Breast epithelium (tissue), 4 donors: ENCODE measurements around the gene CLEC18C. TPM values are rescaled to one million over a fixed set of nuclear protein-coding genes. Genes with fewer than 3 reads are reported as not detected.
"Not testable (repeated sequence)": the region's sequence is repeated elsewhere in the genome, so short reads cannot be mapped to it uniquely, and the experiment has no call there.

Experiments
- DNase-seq, 2 donors: peaks; one replicate each; pipeline ENCODE4 v3.0.0-alpha.2; 2019; ENCODE audit warnings: low spot score in 2 of 2
- H3K27ac ChIP-seq, 2 donors: fragments of 200-600 bp; sonication (generic) in 1 of 2; one replicate each; pipeline ENCODE4 v1.5.1; 2016 to 2019; ENCODE audit warnings: mild to moderate bottlenecking in 1 of 2
- H3K27me3 ChIP-seq, 2 donors: fragments of 200-600 bp; sonication (generic) in 1 of 2; one replicate each; pipeline versions ENCODE4 v1.5.1 to v1.6.0; 2017 to 2019; ENCODE audit warnings: control low read depth in 1 of 2, mild to moderate bottlenecking in 1 of 2
- H3K36me3 ChIP-seq: fragments of 200-600 bp; one replicate; pipeline ENCODE4 v1.5.1; 2019
- H3K4me1 ChIP-seq, 2 donors: fragments of 200-600 bp; sonication (generic); one replicate each; pipeline ENCODE4 v1.5.1; 2016 to 2019; ENCODE audit warnings: control low read depth in 1 of 2
- H3K4me3 ChIP-seq, 3 donors: fragments of 200-600 bp; sonication (generic); 1 replicate in 2 of 3; 2 replicates in 1 of 3; pipeline ENCODE4 v1.5.1; 2016 to 2019; ENCODE audit warnings: mild to moderate bottlenecking in 3 of 3, moderate library complexity in 2 of 3
- H3K9me3 ChIP-seq, 2 donors: fragments of 200-600 bp; sonication (generic) in 1 of 2; one replicate each; pipeline ENCODE4 v1.5.1; 2016 to 2019; ENCODE audit warnings: control low read depth in 1 of 2
- intact Hi-C: fragments of 100-400 bp; cut with DNase I; formaldehyde crosslinking; loops from one replicate; pipeline ENCODE4 v1.15.1; 2023; ENCODE audit warnings: low total_unique reads
- total RNA-seq, 3 donors: library from RNA; depleted of rRNA; stranded (reverse); fragments of >200 nt; gene quantifications; one replicate each; pipeline ENCODE4 v1.1.0, GENCODE V29; 2016

The CLEC18C gene
- total RNA-seq, 3 donors from 2014 or later, result 0.15 to 0.66 TPM; not detected in 1

GRCh38 chr16:70223971-70224513 is 50.5 kb downstream of the CLEC18C start:
- H3K4me3 ChIP-seq, H3K9me3 ChIP-seq, intact Hi-C loops, H3K27ac ChIP-seq, H3K36me3 ChIP-seq, H3K4me1 ChIP-seq, H3K27me3 ChIP-seq, DNase-seq: not testable (repeated sequence)

DNA sequence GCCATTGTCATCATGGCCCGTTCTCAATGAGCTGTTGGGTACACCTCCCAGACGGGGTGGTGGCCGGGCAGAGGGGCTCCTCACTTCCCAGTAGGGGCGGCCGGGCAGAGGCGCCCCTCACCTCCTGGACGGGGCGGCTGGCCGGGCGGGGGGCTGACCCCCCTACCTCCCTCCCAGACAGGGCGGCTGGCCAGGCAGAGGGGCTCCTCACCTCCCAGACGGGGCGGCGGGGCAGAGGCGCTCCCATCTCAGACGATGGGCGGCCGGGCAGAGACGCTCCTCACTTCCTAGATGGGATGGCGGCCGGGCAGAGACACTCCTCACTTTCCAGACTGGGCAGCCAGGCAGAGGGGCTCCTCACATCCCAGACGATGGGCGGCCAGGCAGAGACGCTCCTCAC is 51.1 kb downstream of the CLEC18C start:
- DNase-seq, H3K9me3 ChIP-seq, H3K4me3 ChIP-seq, H3K4me1 ChIP-seq, H3K27me3 ChIP-seq, H3K36me3 ChIP-seq, H3K27ac ChIP-seq, intact Hi-C loops: not testable (repeated sequence)

GRCh38 chr16:70225430-70225829 is 51.8 kb downstream of the CLEC18C start:
- DNase-seq, intact Hi-C loops, H3K27me3 ChIP-seq, H3K9me3 ChIP-seq, H3K36me3 ChIP-seq, H3K27ac ChIP-seq, H3K4me3 ChIP-seq, H3K4me1 ChIP-seq: not testable (repeated sequence)

GRCh38 chr16:70226024-70226423 is 52.4 kb downstream of the CLEC18C start:
- H3K9me3 ChIP-seq, DNase-seq, H3K36me3 ChIP-seq, H3K27ac ChIP-seq, H3K4me1 ChIP-seq, H3K4me3 ChIP-seq, intact Hi-C loops, H3K27me3 ChIP-seq: not testable (repeated sequence)

DNA sequence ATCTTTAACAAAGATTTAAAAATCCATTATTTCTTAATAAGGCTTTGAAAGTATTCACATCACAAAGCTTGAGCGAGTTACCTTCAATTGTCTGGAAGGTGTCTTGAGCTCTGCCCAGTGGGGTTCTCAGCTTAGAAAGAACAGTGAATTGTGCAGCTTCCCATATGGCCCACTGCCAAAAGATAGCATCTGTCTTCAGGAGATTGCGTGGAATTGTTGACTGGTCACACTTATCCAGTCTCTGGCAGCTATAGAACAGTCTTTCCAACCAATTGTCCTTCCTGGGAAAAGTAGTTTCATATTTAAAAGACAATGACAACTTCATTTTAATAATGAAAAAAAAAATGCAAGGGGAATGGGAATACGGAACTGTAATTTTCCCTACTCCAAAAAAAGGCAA is 58.2 kb downstream of the CLEC18C start:
- not testable (repeated sequence) for DNase-seq

More for the DNA sequence above, 58.2 kb downstream of the CLEC18C start:
- H3K4me3 ChIP-seq, H3K36me3 ChIP-seq, H3K27ac ChIP-seq, intact Hi-C loops, H3K9me3 ChIP-seq, H3K27me3 ChIP-seq, H3K4me1 ChIP-seq: not testable (repeated sequence)

Other genes starting within 250 kb of the CLEC18C start
- 1 to 10 TPM in 2 of 3 donors, under 1 TPM in 1; 0.80 to 1.3 (median 1.0) TPM for gene CLEC18A, start 222.5 kb upstream of the CLEC18C start, total RNA-seq
- gene PDPR, start 59.5 kb upstream of the CLEC18C start, total RNA-seq, result 10 to 100 TPM; 18.7 to 25.0 (median 24.1) TPM
- gene EXOSC6, start 78.2 kb downstream of the CLEC18C start, total RNA-seq, result 10 to 100 TPM; 19.7 to 23.2 (median 19.8) TPM
- 10 to 100 TPM; 74.3 to 90.5 (median 77.9) TPM for gene AARS1, start 115.7 kb downstream of the CLEC18C start, total RNA-seq
- gene DDX19B, start 125.4 kb downstream of the CLEC18C start, total RNA-seq, result 10 to 100 TPM; 37.0 to 39.5 (median 39.5) TPM
- gene DDX19A, start 173.1 kb downstream of the CLEC18C start, total RNA-seq, result 10 to 100 TPM; 42.6 to 45.5 (median 45.2) TPM